PC-3 (cell line): ENCODE measurements around the gene SH3BGR. TPM values are rescaled to one million over a fixed set of nuclear protein-coding genes. Genes with fewer than 3 reads are reported as not detected.

Source experiments
- ATAC-seq: fragments of 200-7000 bp; cut with Tn5 transposase; 2 replicates; pipeline ENCODE4 v1.9.1; 2020; ENCODE audit warnings: mild to moderate bottlenecking, moderate library complexity
- BruUV-seq: library from RNA; stranded (reverse); fragments of 400-500 nt; replicated peaks from 2 replicates; lab custom pipeline; 2021; lab: Mats Ljungman, UMichigan
- CTCF ChIA-PET: fragments of 300-600 bp; sonication (Branson Sonifier 250); formaldehyde crosslinking; loops from one replicate; lab custom pipeline; 2022; ENCODE audit warnings: antibody characterized with exemption; lab: Charles Lee
- POLR2A ChIA-PET: fragments of 300-600 bp; sonication (Branson Sonifier 250); formaldehyde crosslinking; loops from one replicate; lab custom pipeline; 2022; ENCODE audit warnings: antibody characterized with exemption; ENCODE audit not compliant: unreplicated experiment; lab: Charles Lee
- DNase-seq: peaks from one replicate; pipeline ENCODE4 v3.0.0-alpha.2; 2015
- H2AFZ ChIP-seq: fragments of 300-600 bp; sonication (generic); 2 replicates; pipeline ENCODE4 v1.6.0; 2016; ENCODE audit warnings: antibody characterized with exemption, low read length
- H3F3A ChIP-seq: fragments of 300-600 bp; sonication (generic); one replicate; pipeline ENCODE4 v1.6.0; 2017; ENCODE audit warnings: antibody characterized with exemption, low read length, control low read depth, mild to moderate bottlenecking; ENCODE audit not compliant: unreplicated experiment
- H3K27ac ChIP-seq: fragments of 300-600 bp; sonication (generic); 2 replicates; pipeline ENCODE4 v1.5.1; 2016; ENCODE audit warnings: mild to moderate bottlenecking, low read length
- H3K27me3 ChIP-seq: fragments of 300-600 bp; sonication (generic); 2 replicates; pipeline ENCODE4 v1.6.1; 2016; ENCODE audit warnings: low read length, mixed read lengths
- H3K36me3 ChIP-seq: fragments of 300-600 bp; sonication (generic); 2 replicates; pipeline ENCODE4 v1.6.1; 2016; ENCODE audit warnings: low read depth, mixed run types, low read length, mixed read lengths
- H3K4me1 ChIP-seq: fragments of 300-600 bp; sonication (generic); 2 replicates; pipeline ENCODE4 v1.5.1; 2016; ENCODE audit warnings: low read length; ENCODE audit not compliant: insufficient read depth
- H3K4me2 ChIP-seq: fragments of 300-600 bp; sonication (generic); 2 replicates; pipeline ENCODE4 v1.6.0; 2016; ENCODE audit warnings: low read length
- H3K4me3 ChIP-seq: fragments of 300-600 bp; sonication (generic); 2 replicates; pipeline ENCODE4 v1.5.1; 2016; ENCODE audit warnings: mild to moderate bottlenecking, low read length, mixed read lengths
- H3K79me2 ChIP-seq: fragments of 300-600 bp; sonication (generic); 2 replicates; pipeline ENCODE4 v1.6.1; 2017; ENCODE audit warnings: low read length, mixed read lengths
- H3K9ac ChIP-seq: fragments of 300-600 bp; sonication (generic); 2 replicates; pipeline ENCODE4 v1.6.0; 2016; ENCODE audit warnings: mild to moderate bottlenecking, low read length
- H3K9me2 ChIP-seq: fragments of 300-600 bp; sonication (generic); replicated peaks from 2 replicates; pipeline ENCODE4 v1.6.1; 2016; ENCODE audit warnings: mixed run types, low read length, mixed read lengths
- H3K9me3 ChIP-seq: fragments of 300-600 bp; sonication (generic); 2 replicates; pipeline ENCODE4 v1.6.1; 2016; ENCODE audit warnings: low read length, mixed read lengths
- H4K20me1 ChIP-seq: fragments of 300-600 bp; sonication (generic); 2 replicates; pipeline ENCODE4 v1.6.1; 2016; ENCODE audit warnings: low read length, mixed read lengths
- CTCF ChIP-seq: fragments of 300-600 bp; sonication (generic); conservative IDR thresholded peaks from 2 replicates; pipeline ENCODE4 v1.5.1; 2017; ENCODE audit warnings: antibody characterized with exemption, low read depth, mild to moderate bottlenecking, low read length
- EZH2 ChIP-seq: fragments of 300-600 bp; sonication (generic); IDR thresholded peaks from one replicate; pipeline ENCODE4 v1.6.1; 2017; ENCODE audit warnings: antibody characterized with exemption, mild to moderate bottlenecking, low read length; ENCODE audit not compliant: unreplicated experiment
- EZH2phosphoT487 ChIP-seq: fragments of 300-600 bp; sonication (generic); IDR thresholded peaks from 2 replicates; pipeline ENCODE4 v1.6.1; 2018; ENCODE audit warnings: mild to moderate bottlenecking, antibody characterized with exemption, low read length, borderline replicate concordance
- intact Hi-C: fragments of 100-400 bp; cut with micrococcal nuclease; formaldehyde crosslinking; loops from 2 replicates; pipeline ENCODE4 v1.9.0; 2023
- total RNA-seq: library from RNA; depleted of rRNA; stranded (reverse); fragments of >200 nt; gene quantifications from 2 replicates; pipeline ENCODE4 v1.2.3, GENCODE V29; 2014

Gene SH3BGR
- total RNA-seq, 1 experiment from 2014 or later: 1.3 TPM

DNA sequence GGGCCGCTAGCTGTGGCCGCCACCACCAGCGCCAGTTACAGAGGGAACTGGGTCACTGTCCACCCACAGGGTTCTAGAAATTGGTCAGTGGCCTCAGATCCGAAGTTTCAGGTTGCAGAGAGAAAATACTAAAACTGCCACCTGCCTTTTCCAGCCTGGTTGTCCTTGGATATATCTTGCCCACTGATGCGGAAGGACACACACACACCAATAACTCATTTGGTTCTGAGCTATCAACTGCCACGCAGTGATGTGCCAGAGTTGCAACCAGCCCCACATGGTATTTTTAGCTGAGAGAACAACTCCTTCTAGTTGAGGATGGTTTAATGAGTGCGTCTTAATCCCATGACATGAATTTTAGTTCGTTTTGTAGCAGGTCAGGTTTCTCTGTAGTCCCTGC, 68.1 kb downstream of the SH3BGR start:
- ChIA-PET POLR2A (no interaction called here), CTCF (no interaction called here)
- H3K4me1 ChIP-seq: peaks cover 5% of the 10 kb centered on the region; the same call in 1 of the 2 replicates
- no TSS peak for BruUV-seq
- no peak overlapping the region for H3K4me3 ChIP-seq
- H3K4me2 ChIP-seq: no peak overlapping the region
- H3K27me3 ChIP-seq: no peaks in the 10 kb centered on the region
- no peak overlapping the region for H2AFZ ChIP-seq
- H3K9me3 ChIP-seq: no peaks in the 10 kb centered on the region
- H3K27ac ChIP-seq: no peak overlapping the region
- intact Hi-C loops: loop anchor here (2.0 kb wide), 1 partner anchor 187 kb away; no protein-coding TSS in a partner anchor
- H3K79me2 ChIP-seq: no peaks in the 10 kb centered on the region
- no peak for DNase-seq
- H3K9ac ChIP-seq: no peak overlapping the region
- ATAC-seq: no peak
- no peaks in the 10 kb centered on the region for H3F3A ChIP-seq
- no peaks in the 10 kb centered on the region for H4K20me1 ChIP-seq
- TF ChIP-seq EZH2: no peak
- TF ChIP-seq CTCF: no peak
- no peak for TF ChIP-seq EZH2phosphoT487
- no peaks in the 10 kb centered on the region for H3K36me3 ChIP-seq
- H3K9me2 ChIP-seq: no peaks in the 10 kb centered on the region

DNA sequence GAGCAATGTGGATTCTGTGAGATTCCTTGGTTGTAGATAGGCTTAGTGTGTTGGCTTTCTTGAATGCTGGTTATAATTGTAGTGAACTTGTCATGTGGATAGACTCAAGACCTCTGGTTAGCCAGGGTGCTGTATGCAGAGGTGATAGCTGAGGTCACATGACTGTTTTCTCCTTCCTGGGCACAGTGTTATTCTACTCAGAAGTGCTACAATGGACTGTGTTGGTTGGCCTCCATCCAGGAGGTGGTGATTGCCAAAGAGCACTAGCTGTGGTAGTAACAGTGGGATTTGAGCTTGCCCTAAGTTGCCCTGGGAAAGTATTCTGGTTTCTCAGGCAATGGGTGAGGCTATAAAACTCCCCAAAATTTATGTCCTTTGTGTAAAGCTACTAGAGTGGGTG, 71.6 kb downstream of the SH3BGR start:
- intact Hi-C loops: no loop called here
- no peak for DNase-seq
- Histone ChIP-seq H3K4me2 (no peak overlapping the region), H3K27me3 (no peaks in the 10 kb centered on the region), H3K9me2 (no peaks in the 10 kb centered on the region), H4K20me1 (no peaks in the 10 kb centered on the region), H3K79me2 (no peaks in the 10 kb centered on the region), H3F3A (no peaks in the 10 kb centered on the region), H3K27ac (no peak overlapping the region), H3K36me3 (no peaks in the 10 kb centered on the region), H3K9me3 (no peaks in the 10 kb centered on the region), H3K4me3 (no peak overlapping the region), H3K4me1 (peaks cover 5% of the 10 kb centered on the region; the same call in 1 of the 2 replicates), H2AFZ (no peak overlapping the region), H3K9ac (no peak overlapping the region)
- BruUV-seq: no TSS peak
- ChIA-PET POLR2A (no interaction called here), CTCF (no interaction called here)
- no peak for ATAC-seq
- TF ChIP-seq EZH2 (no peak), EZH2phosphoT487 (no peak), CTCF (no peak)

- ATAC-seq: no peak
- H4K20me1 ChIP-seq: no peaks in the 10 kb centered on the region
- no peak overlapping the region for H2AFZ ChIP-seq
- H3K27ac ChIP-seq: no peak overlapping the region
- ChIA-PET CTCF (no interaction called here), POLR2A (no interaction called here)
- peaks cover 2% of the 10 kb centered on the region; the same call in 1 of the 2 replicates for H3K4me1 ChIP-seq
- H3K27me3 ChIP-seq: no peaks in the 10 kb centered on the region
- no peak overlapping the region for H3K9ac ChIP-seq
- intact Hi-C loops: no loop called here
- H3K4me3 ChIP-seq: no peak overlapping the region
- no peak overlapping the region for H3K4me2 ChIP-seq
- no peaks in the 10 kb centered on the region for H3K9me2 ChIP-seq
- no peaks in the 10 kb centered on the region for H3K9me3 ChIP-seq
- BruUV-seq: no TSS peak
- no peaks in the 10 kb centered on the region for H3K36me3 ChIP-seq
- TF ChIP-seq CTCF (no peak), EZH2 (no peak), EZH2phosphoT487 (no peak)
- H3K79me2 ChIP-seq: no peaks in the 10 kb centered on the region
- DNase-seq: no peak
- H3F3A ChIP-seq: no peaks in the 10 kb centered on the region
Measured at GRCh38 chr21:39523915-39524314, 72.1 kb downstream of the SH3BGR start.
